Measurements from ENCODE around the gene ENPP4. TPM values are rescaled to one million over a fixed set of nuclear protein-coding genes. Genes with fewer than 3 reads are reported as not detected.
"Not testable (repeated sequence)": the region's sequence is repeated elsewhere in the genome, so short reads cannot be mapped to it uniquely, and the experiment has no call there.

Gene ENPP4
- total RNA-seq, 2 experiments from 2014 or later: 3.7 to 4.3 TPM

DNA sequence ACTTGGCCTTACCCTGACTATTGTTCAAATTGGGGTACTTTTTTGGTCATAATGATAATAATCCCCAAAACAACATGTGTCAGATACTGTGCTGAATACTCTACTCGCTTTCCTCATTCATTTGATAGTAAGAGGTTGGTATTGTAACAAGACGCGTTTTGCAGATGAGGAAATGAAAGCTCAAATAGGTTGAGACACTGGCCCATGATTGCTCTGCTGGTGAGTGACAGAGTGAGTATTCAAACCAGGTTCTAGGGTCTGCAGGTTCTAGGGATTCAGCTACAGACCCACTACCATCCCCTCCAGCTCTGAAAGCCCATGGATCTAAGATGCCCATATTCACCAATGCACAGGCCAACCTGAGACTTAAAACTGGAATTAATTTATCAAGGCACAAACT, 1.3 kb upstream of the ENPP4 start:
- no peaks in the 10 kb centered on the region for H3K36me3 ChIP-seq (ENCODE audit: insufficient read depth, low read length)
- Mint-ChIP-seq H3K9me3 (peaks cover 2% of the 10 kb centered on the region), H3K27ac (peak overlapping the region; percentile 9), H3K36me3 (ENCODE audit: low read depth) (peaks cover 8% of the 10 kb centered on the region), H3K4me3 (peak overlapping the region; percentile 96), H3K4me1 (ENCODE audit: low read depth) (peaks cover 45% of the 10 kb centered on the region), H3K27me3 (no peaks in the 10 kb centered on the region)
- TF ChIP-seq, protein P1, sequence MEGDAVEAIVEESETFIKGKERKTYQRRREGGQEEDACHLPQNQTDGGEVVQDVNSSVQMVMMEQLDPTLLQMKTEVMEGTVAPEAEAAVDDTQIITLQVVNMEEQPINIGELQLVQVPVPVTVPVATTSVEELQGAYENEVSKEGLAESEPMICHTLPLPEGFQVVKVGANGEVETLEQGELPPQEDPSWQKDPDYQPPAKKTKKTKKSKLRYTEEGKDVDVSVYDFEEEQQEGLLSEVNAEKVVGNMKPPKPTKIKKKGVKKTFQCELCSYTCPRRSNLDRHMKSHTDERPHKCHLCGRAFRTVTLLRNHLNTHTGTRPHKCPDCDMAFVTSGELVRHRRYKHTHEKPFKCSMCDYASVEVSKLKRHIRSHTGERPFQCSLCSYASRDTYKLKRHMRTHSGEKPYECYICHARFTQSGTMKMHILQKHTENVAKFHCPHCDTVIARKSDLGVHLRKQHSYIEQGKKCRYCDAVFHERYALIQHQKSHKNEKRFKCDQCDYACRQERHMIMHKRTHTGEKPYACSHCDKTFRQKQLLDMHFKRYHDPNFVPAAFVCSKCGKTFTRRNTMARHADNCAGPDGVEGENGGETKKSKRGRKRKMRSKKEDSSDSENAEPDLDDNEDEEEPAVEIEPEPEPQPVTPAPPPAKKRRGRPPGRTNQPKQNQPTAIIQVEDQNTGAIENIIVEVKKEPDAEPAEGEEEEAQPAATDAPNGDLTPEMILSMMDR (IDR thresholded peaks at IDR 0.05): no peak
- CTCF ChIA-PET: interaction anchor here (1.0 to 1.7 kb wide), 2 partner anchors 38 to 198 kb away, joined by 3 to 5 read pairs; no protein-coding TSS in a partner anchor
- peak overlapping the region; percentile 99 for H3K4me3 ChIP-seq (ENCODE audit: low read length)
- DNase-seq (peak in 1 of 14 experiments; percentile 18), ATAC-seq (ENCODE audit: poor library complexity) (no peak)
- H3K27ac ChIP-seq (ENCODE audit: low read depth in 1 of 2, low read length in 2 of 2): no peak overlapping the region
- no peaks in the 10 kb centered on the region for H3K9me3 ChIP-seq (ENCODE audit: control insufficient read depth in 1 of 2, insufficient read depth in 1 of 2, low read length in 2 of 2)
- POLR2A ChIA-PET: interaction anchor here (1.5 to 3.2 kb wide), 2 partner anchors 22 to 42 kb away, joined by 4 to 18 read pairs; partner anchors contain the start of gene ENPP5
- intact Hi-C loops (cut with DNase I, micrococcal nuclease): loop anchor here in 1 of 2 experiments (5.0 kb wide), 1 partner anchor 751 kb away; the partner anchor contains the start of gene SUPT3H
- no peaks in the 10 kb centered on the region for H3K27me3 ChIP-seq (ENCODE audit: control insufficient read depth in 1 of 2, insufficient read depth in 2 of 2, low read length in 2 of 2)
- peaks cover 18% of the 10 kb centered on the region for H3K4me1 ChIP-seq (ENCODE audit: insufficient read depth, low read length)

DNA sequence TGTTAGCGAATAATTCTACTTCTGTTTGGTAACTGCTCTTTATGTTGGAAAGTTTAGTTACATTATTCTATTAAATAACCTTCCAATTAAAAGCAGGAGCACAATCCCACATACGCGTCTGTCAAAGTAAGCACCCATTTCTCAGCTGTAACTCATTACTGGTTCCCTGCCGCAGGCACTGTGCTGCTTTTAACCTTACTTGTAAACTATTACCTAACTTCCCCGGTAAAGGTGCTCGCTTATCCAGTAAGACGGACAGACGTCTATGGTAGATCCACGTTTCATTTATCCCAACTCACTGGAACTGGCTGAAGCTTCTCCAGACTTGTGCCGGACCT, 529 bp upstream of the ENPP4 start:
- intact Hi-C loops (cut with DNase I, micrococcal nuclease): loop anchor here in 1 of 2 experiments (5.0 kb wide), 1 partner anchor 752 kb away; the partner anchor contains the start of gene SUPT3H
- DNase-seq (peak in 1 of 14 experiments; percentile 31), ATAC-seq (ENCODE audit: poor library complexity) (peak; percentile 37)
- ChIA-PET CTCF (interaction anchor here (0.9 to 1.7 kb wide), 5 partner anchors 10 to 198 kb away, joined by 3 to 5 read pairs (median 3); no protein-coding TSS in a partner anchor), POLR2A (interaction anchor here (0.6 to 3.2 kb wide), 8 partner anchors 10 to 1348 kb away, joined by 3 to 18 read pairs (median 6); partner anchors contain the start of genes CD2AP and ENPP5)
- peaks cover 18% of the 10 kb centered on the region for H3K4me1 ChIP-seq (ENCODE audit: insufficient read depth, low read length)
- no peaks in the 10 kb centered on the region for H3K9me3 ChIP-seq (ENCODE audit: control insufficient read depth in 1 of 2, insufficient read depth in 1 of 2, low read length in 2 of 2)
- peak overlapping the region; percentile 15 to 49 for H3K27ac ChIP-seq (ENCODE audit: low read depth in 1 of 2, low read length in 2 of 2)
- H3K4me1 Mint-ChIP-seq (ENCODE audit: low read depth): peaks cover 53% of the 10 kb centered on the region
- peak overlapping the region; percentile 96 for H3K4me3 Mint-ChIP-seq
- peak overlapping the region; percentile 83 for H3K27ac Mint-ChIP-seq
- H3K4me3 ChIP-seq (ENCODE audit: low read length): peak overlapping the region; percentile 99
- no peaks in the 10 kb centered on the region for H3K27me3 Mint-ChIP-seq
- H3K27me3 ChIP-seq (ENCODE audit: control insufficient read depth in 1 of 2, insufficient read depth in 2 of 2, low read length in 2 of 2): no peaks in the 10 kb centered on the region
- H3K36me3 ChIP-seq (ENCODE audit: insufficient read depth, low read length): no peaks in the 10 kb centered on the region
- TF ChIP-seq, protein P1 (IDR thresholded peaks at IDR 0.05): no peak
- H3K36me3 Mint-ChIP-seq (ENCODE audit: low read depth): peaks cover 8% of the 10 kb centered on the region
- H3K9me3 Mint-ChIP-seq: peaks cover 2% of the 10 kb centered on the region

DNA sequence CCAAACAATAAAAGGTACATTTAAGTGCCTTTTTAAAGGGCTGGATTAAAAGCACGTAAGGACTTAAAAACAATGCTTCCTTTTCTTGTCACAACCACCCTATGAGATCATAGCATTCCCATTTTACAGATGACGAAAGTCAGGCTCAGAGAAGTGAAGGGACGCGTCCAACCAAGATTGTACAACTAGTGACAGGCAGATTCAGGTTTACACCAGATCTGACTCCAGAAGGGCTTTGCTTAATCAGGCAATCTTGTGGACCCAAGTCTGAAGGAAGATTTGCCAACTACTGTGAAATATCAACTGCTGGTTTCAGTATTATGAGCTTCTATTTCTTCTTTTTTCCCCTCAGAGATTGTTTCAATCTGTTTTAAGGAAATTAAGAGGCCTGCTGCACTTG, 877 bp downstream of the ENPP4 start:
- TF ChIP-seq, protein P1 (IDR thresholded peaks at IDR 0.05): no peak
- peaks cover 2% of the 10 kb centered on the region for H3K9me3 Mint-ChIP-seq
- no peaks in the 10 kb centered on the region for H3K36me3 ChIP-seq (ENCODE audit: insufficient read depth, low read length)
- no peak for ATAC-seq (ENCODE audit: poor library complexity)
- POLR2A ChIA-PET: interaction anchor here (1.2 to 3.2 kb wide), 4 partner anchors 8 to 120 kb away, joined by 4 to 18 read pairs (median 10); partner anchors contain the start of gene ENPP5
- H3K9me3 ChIP-seq (ENCODE audit: control insufficient read depth in 1 of 2, insufficient read depth in 1 of 2, low read length in 2 of 2): no peaks in the 10 kb centered on the region
- CTCF ChIA-PET: no interaction called here
- H3K27ac Mint-ChIP-seq: peak overlapping the region; percentile 83
- peak overlapping the region in 1 of 2 donors; percentile 58 for H3K27ac ChIP-seq (ENCODE audit: low read depth in 1 of 2, low read length in 2 of 2)
- peaks cover 8% of the 10 kb centered on the region for H3K36me3 Mint-ChIP-seq (ENCODE audit: low read depth)
- H3K27me3 ChIP-seq (ENCODE audit: control insufficient read depth in 1 of 2, insufficient read depth in 2 of 2, low read length in 2 of 2): no peaks in the 10 kb centered on the region
- intact Hi-C loops (cut with DNase I, micrococcal nuclease): no loop called here
- peak overlapping the region; percentile 99 for H3K4me3 ChIP-seq (ENCODE audit: low read length)
- DNase-seq: peak in 3 of 14 experiments; percentile 8 to 23 (median 23)
- H3K4me1 Mint-ChIP-seq (ENCODE audit: low read depth): peaks cover 59% of the 10 kb centered on the region
- no peaks in the 10 kb centered on the region for H3K27me3 Mint-ChIP-seq
- H3K4me1 ChIP-seq (ENCODE audit: insufficient read depth, low read length): peaks cover 18% of the 10 kb centered on the region
- peak overlapping the region; percentile 96 for H3K4me3 Mint-ChIP-seq

DNA sequence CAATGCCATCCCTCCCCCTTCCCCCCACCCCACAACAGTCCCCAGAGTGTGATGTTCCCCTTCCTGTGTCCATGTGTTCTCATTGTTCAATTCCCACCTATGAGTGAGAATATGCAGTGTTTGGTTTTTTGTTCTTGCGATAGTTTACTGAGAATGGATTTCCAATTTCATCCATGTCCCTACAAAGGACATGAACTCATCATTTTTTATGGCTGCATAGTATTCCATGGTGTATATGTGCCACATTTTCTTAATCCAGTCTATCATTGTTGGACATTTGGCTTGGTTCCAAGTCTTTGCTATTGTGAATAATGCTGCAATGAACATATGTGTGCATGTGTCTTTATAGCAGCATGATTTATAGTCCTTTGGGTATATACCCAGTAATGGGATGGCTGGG, 1.5 kb downstream of the ENPP4 start:
- H3K4me1 Mint-ChIP-seq (ENCODE audit: low read depth): peaks cover 65% of the 10 kb centered on the region
- H3K4me3 Mint-ChIP-seq; ATAC-seq (ENCODE audit: poor library complexity); CTCF ChIA-PET; H3K27me3 Mint-ChIP-seq; H3K36me3 ChIP-seq (ENCODE audit: insufficient read depth, low read length); H3K9me3 ChIP-seq (ENCODE audit: control insufficient read depth in 1 of 2, insufficient read depth in 1 of 2, low read length in 2 of 2); intact Hi-C loops (cut with DNase I, micrococcal nuclease); H3K4me3 ChIP-seq (ENCODE audit: low read length); H3K27ac Mint-ChIP-seq; H3K27ac ChIP-seq (ENCODE audit: low read depth in 1 of 2, low read length in 2 of 2); H3K27me3 ChIP-seq (ENCODE audit: control insufficient read depth in 1 of 2, insufficient read depth in 2 of 2, low read length in 2 of 2); H3K9me3 Mint-ChIP-seq; DNase-seq; H3K36me3 Mint-ChIP-seq (ENCODE audit: low read depth): not testable (repeated sequence)
- peaks cover 18% of the 10 kb centered on the region for H3K4me1 ChIP-seq (ENCODE audit: insufficient read depth, low read length)
- POLR2A ChIA-PET: interaction anchor here (1.5 to 3.2 kb wide), 3 partner anchors 11 to 120 kb away, joined by 4 to 18 read pairs (median 9); partner anchors contain the start of gene ENPP5

All from CD4-positive, alpha-beta T cell (primary cell).